Astrocyte (in vitro differentiated cells and primary cell): Measurements from ENCODE around the gene CTIF. TPM values are rescaled to one million over a fixed set of nuclear protein-coding genes. Genes with fewer than 3 reads are reported as not detected.

Source experiments
- DNase-seq: peaks from one replicate; pipeline ENCODE4 v3.0.0-alpha.2; 2010; ENCODE audit warnings: low read depth
- FAIRE-seq: peaks from 2 replicates; lab custom pipeline; 2011; peaks lifted over from hg19 to GRCh38; lab: Jason Lieb, UNC
- H2AFZ ChIP-seq: 2 replicates; pipeline ENCODE4 v1.6.0; 2012; ENCODE audit warnings: low read depth, low read length, inconsistent platforms
- H3K27ac ChIP-seq: 2 replicates; pipeline ENCODE4 v1.5.1; 2011; ENCODE audit warnings: low read depth, low read length, inconsistent platforms
- H3K27me3 ChIP-seq: 2 replicates; pipeline ENCODE4 v1.6.0; 2011; ENCODE audit warnings: low read length, inconsistent platforms; ENCODE audit not compliant: insufficient read depth
- H3K36me3 ChIP-seq: 2 replicates; pipeline ENCODE4 v1.5.1; 2011; ENCODE audit warnings: low read length, inconsistent platforms; ENCODE audit not compliant: insufficient read depth
- H3K4me1 ChIP-seq: 2 replicates; pipeline ENCODE4 v1.5.1; 2011; ENCODE audit warnings: low read length, inconsistent platforms; ENCODE audit not compliant: insufficient read depth
- H3K4me2 ChIP-seq: 2 replicates; pipeline ENCODE4 v1.6.0; 2012; ENCODE audit warnings: low read length, inconsistent platforms
- H3K4me3 ChIP-seq: 2 replicates; pipeline ENCODE4 v1.5.1; 2011; ENCODE audit warnings: low read depth, mild to moderate bottlenecking, low read length, inconsistent platforms; ENCODE audit not compliant: insufficient read depth
- H3K79me2 ChIP-seq: 2 replicates; pipeline ENCODE4 v1.6.0; 2012; ENCODE audit warnings: mild to moderate bottlenecking, low read length, inconsistent platforms; ENCODE audit not compliant: insufficient read depth
- H3K9ac ChIP-seq: 2 replicates; pipeline ENCODE4 v1.6.0; 2012; ENCODE audit warnings: mild to moderate bottlenecking, low read length, inconsistent platforms
- H3K9me3 ChIP-seq: 2 replicates; pipeline ENCODE4 v1.5.1; 2012; ENCODE audit warnings: low read depth, mild to moderate bottlenecking, low read length, inconsistent platforms; ENCODE audit not compliant: insufficient read depth
- H4K20me1 ChIP-seq: 2 replicates; pipeline ENCODE4 v1.6.0; 2012; ENCODE audit warnings: low read length, inconsistent platforms; ENCODE audit not compliant: insufficient read depth
- H3K27ac Mint-ChIP-seq: one replicate; pipeline ENCODE4 v1.8.0; 2021; ENCODE audit warnings: mild to moderate bottlenecking, mixed read lengths; ENCODE audit not compliant: unreplicated experiment
- H3K27me3 Mint-ChIP-seq: one replicate; pipeline ENCODE4 v1.8.0; 2021; ENCODE audit warnings: low read depth, mixed read lengths; ENCODE audit not compliant: unreplicated experiment
- H3K36me3 Mint-ChIP-seq: one replicate; pipeline ENCODE4 v1.8.0; 2021; ENCODE audit warnings: low read depth, mixed read lengths; ENCODE audit not compliant: unreplicated experiment
- H3K4me1 Mint-ChIP-seq: one replicate; pipeline ENCODE4 v1.8.0; 2021; ENCODE audit warnings: low read depth, mixed read lengths; ENCODE audit not compliant: unreplicated experiment
- H3K4me3 Mint-ChIP-seq: one replicate; pipeline ENCODE4 v1.8.0; 2021; ENCODE audit warnings: mild to moderate bottlenecking, moderate library complexity, mixed read lengths; ENCODE audit not compliant: unreplicated experiment
- H3K9me3 Mint-ChIP-seq: one replicate; pipeline ENCODE4 v1.8.0; 2021; ENCODE audit warnings: mild to moderate bottlenecking, mixed read lengths; ENCODE audit not compliant: unreplicated experiment
- CTCF ChIP-seq: IDR thresholded peaks from 2 replicates; pipeline ENCODE4 v1.5.1; 2011; ENCODE audit warnings: low read depth, mild to moderate bottlenecking, inconsistent platforms, low read length, moderate library complexity; ENCODE audit not compliant: insufficient read depth
- EZH2 ChIP-seq: IDR thresholded peaks from 2 replicates; pipeline ENCODE4 v1.6.1; 2012; ENCODE audit warnings: mild to moderate bottlenecking, low read length, inconsistent platforms; ENCODE audit not compliant: insufficient read depth
- total RNA-seq: library from RNA; stranded (reverse); gene quantifications from 2 replicates; pipeline ENCODE4 v1.2.1, GENCODE V29; 2021

CTIF gene
- total RNA-seq, 1 donor from 2014 or later: 101 TPM

- Histone ChIP-seq H3K36me3 (no peaks in the 10 kb centered on the region), H3K9ac (no peak overlapping the region), H3K27me3 (no peaks in the 10 kb centered on the region), H2AFZ (no peak overlapping the region), H3K4me3 (no peak overlapping the region), H3K27ac (no peak overlapping the region), H4K20me1 (peaks cover 50% of the 10 kb centered on the region), H3K79me2 (peaks cover 30% of the 10 kb centered on the region), H3K4me2 (no peak overlapping the region), H3K9me3 (no peaks in the 10 kb centered on the region), H3K4me1 (peaks cover 17% of the 10 kb centered on the region)
- no peak for FAIRE-seq
- no peak for DNase-seq
- Mint-ChIP-seq H3K4me3 (no peak overlapping the region), H3K9me3 (peaks cover 7% of the 10 kb centered on the region), H3K36me3 (peaks cover 18% of the 10 kb centered on the region), H3K4me1 (no peaks in the 10 kb centered on the region), H3K27me3 (no peaks in the 10 kb centered on the region), H3K27ac (no peak overlapping the region)
- no peak for TF ChIP-seq EZH2
- TF ChIP-seq CTCF: no peak
Observed at GRCh38 chr18:48655508-48655907, 116.7 kb downstream of the CTIF start.

- H3K4me3 Mint-ChIP-seq: no peak overlapping the region
- H3K36me3 Mint-ChIP-seq: peaks cover 12% of the 10 kb centered on the region
- FAIRE-seq (no peak), DNase-seq (no peak)
- Histone ChIP-seq H4K20me1 (peaks cover 56% of the 10 kb centered on the region), H3K36me3 (no peaks in the 10 kb centered on the region), H3K9ac (no peak overlapping the region), H3K4me2 (peak overlapping the region; percentile 29), H2AFZ (no peak overlapping the region), H3K79me2 (peaks cover 37% of the 10 kb centered on the region), H3K4me3 (no peak overlapping the region), H3K9me3 (no peaks in the 10 kb centered on the region), H3K27ac (no peak overlapping the region), H3K27me3 (no peaks in the 10 kb centered on the region), H3K4me1 (peaks cover 23% of the 10 kb centered on the region)
- peaks cover 7% of the 10 kb centered on the region for H3K9me3 Mint-ChIP-seq
- H3K4me1 Mint-ChIP-seq: peaks cover 7% of the 10 kb centered on the region
- peak overlapping the region; percentile 62 for H3K27ac Mint-ChIP-seq
- no peak for TF ChIP-seq CTCF
- no peak for TF ChIP-seq EZH2
- no peaks in the 10 kb centered on the region for H3K27me3 Mint-ChIP-seq
Observed at GRCh38 chr18:48656176-48656575, 117.3 kb downstream of the CTIF start.

GRCh38 chr18:48656582-48656981, 117.8 kb downstream of the CTIF start:
- peaks cover 7% of the 10 kb centered on the region for H3K9me3 Mint-ChIP-seq
- H3K27me3 Mint-ChIP-seq: no peaks in the 10 kb centered on the region
- peaks cover 60% of the 10 kb centered on the region for H4K20me1 ChIP-seq
- no peak overlapping the region for H2AFZ ChIP-seq
- peaks cover 9% of the 10 kb centered on the region for H3K36me3 Mint-ChIP-seq
- H3K4me1 Mint-ChIP-seq: peaks cover 11% of the 10 kb centered on the region
- peak overlapping the region; percentile 12 for H3K9ac ChIP-seq
- no peaks in the 10 kb centered on the region for H3K9me3 ChIP-seq
- FAIRE-seq (no peak), DNase-seq (peak; percentile 14)
- H3K4me3 ChIP-seq: no peak overlapping the region
- no peak for TF ChIP-seq CTCF
- TF ChIP-seq EZH2: no peak
- peak overlapping the region; percentile 28 for H3K27ac Mint-ChIP-seq
- no peak overlapping the region for H3K27ac ChIP-seq
- H3K4me1 ChIP-seq: peaks cover 27% of the 10 kb centered on the region
- H3K4me3 Mint-ChIP-seq: no peak overlapping the region
- peaks cover 37% of the 10 kb centered on the region for H3K79me2 ChIP-seq
- H3K27me3 ChIP-seq: no peaks in the 10 kb centered on the region
- peak overlapping the region; percentile 29 for H3K4me2 ChIP-seq
- H3K36me3 ChIP-seq: no peaks in the 10 kb centered on the region
